ENCODE data around the gene NT5M. TPM values are rescaled to one million over a fixed set of nuclear protein-coding genes. Genes with fewer than 3 reads are reported as not detected.

Gene NT5M
- polyA plus RNA-seq, 2 of the 4 experiments (the other 2 are of a cell fraction) = 5.3 to 5.9 TPM

GRCh38 chr17:17322516-17323510 lies 19.6 kb downstream of the NT5M start:
- H3K4me2 ChIP-seq = no peak overlapping the region
- FAIRE-seq (no peak), ATAC-seq (peak; percentile 37 to 39; a peak in 4 of 6 replicates), DNase-seq (ENCODE audit: low read depth in 1 of 2, low spot score in 1 of 2) (no peak)
- no peak overlapping the region for H3K4me3 ChIP-seq
- POLR2A ChIA-PET = no interaction called here
- no peaks in the 10 kb centered on the region for H3K4me1 ChIP-seq
- WGBS (ENCODE audit: missing lambda C conversion rate) = 91% methylated on average over 21 of the region's 21 CpGs
- CTCF ChIA-PET = interaction anchor here (2.2 kb wide), 1 partner anchor 7 kb away, joined by 6 read pairs; no protein-coding TSS in a partner anchor
- TF ChIP-seq SREBF2 (IDR thresholded peaks at IDR 0.05) (no peak), EHMT2 (IDR thresholded peaks at IDR 0.05; ENCODE audit: low read depth) (no peak), HOXB5 (CRISPR knock-in tag; IDR thresholded peaks at IDR 0.05) (no peak), TP53 (CRISPR knock-in tag; IDR thresholded peaks at IDR 0.05) (no peak), RARB (CRISPR knock-in tag; IDR thresholded peaks at IDR 0.05) (no peak)
- TF ChIP-seq, protein P1, sequence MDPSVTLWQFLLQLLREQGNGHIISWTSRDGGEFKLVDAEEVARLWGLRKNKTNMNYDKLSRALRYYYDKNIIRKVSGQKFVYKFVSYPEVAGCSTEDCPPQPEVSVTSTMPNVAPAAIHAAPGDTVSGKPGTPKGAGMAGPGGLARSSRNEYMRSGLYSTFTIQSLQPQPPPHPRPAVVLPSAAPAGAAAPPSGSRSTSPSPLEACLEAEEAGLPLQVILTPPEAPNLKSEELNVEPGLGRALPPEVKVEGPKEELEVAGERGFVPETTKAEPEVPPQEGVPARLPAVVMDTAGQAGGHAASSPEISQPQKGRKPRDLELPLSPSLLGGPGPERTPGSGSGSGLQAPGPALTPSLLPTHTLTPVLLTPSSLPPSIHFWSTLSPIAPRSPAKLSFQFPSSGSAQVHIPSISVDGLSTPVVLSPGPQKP (IDR thresholded peaks at IDR 0.05; ENCODE audit: low read depth, low read length) = no peak
- H3K27ac ChIP-seq = no peak overlapping the region
- no peaks in the 10 kb centered on the region for H3K9me3 ChIP-seq

DNA sequence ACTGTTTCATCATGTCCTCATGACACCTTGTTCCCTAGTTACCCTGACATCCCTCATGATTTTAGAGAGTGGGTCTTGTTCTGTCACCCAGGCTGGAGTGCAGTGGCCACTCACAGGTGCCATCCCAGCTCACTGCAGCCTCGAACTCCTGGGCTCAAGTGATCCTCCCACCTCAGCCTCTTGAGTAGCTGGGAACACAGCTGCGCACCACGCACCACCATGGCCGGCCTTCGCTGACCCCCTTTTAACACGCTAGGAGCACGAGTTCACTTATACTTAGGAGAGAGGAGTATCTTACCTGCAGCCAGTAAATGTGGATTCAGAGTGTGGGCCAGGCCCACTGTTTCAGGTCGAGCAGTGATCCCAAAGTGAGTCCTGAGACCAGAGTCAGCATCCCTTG lies 21.4 kb downstream of the NT5M start:
- H3K27ac ChIP-seq = no peak overlapping the region
- ChIA-PET POLR2A (no interaction called here), CTCF (interaction anchor here (1.0 to 2.2 kb wide), 3 partner anchors 9 to 12 kb away, joined by 3 to 7 read pairs (median 6); no protein-coding TSS in a partner anchor)
- no peak for FAIRE-seq
- no peak overlapping the region for H3K4me3 ChIP-seq
- H3K9me3 ChIP-seq = no peaks in the 10 kb centered on the region
- TF ChIP-seq HOXB5 (CRISPR knock-in tag; IDR thresholded peaks at IDR 0.05) = no peak
- no peak for TF ChIP-seq TP53 (CRISPR knock-in tag; IDR thresholded peaks at IDR 0.05)
- no peak for TF ChIP-seq SMC3 (IDR thresholded peaks at IDR 0.05)
- no peak for TF ChIP-seq NFE2L2 (conservative IDR thresholded peaks at IDR 0.05; ENCODE audit: low read length)
- no peak for TF ChIP-seq ATOH8 (CRISPR knock-in tag; IDR thresholded peaks at IDR 0.05; ENCODE audit: low read depth)
- TF ChIP-seq, protein P2, sequence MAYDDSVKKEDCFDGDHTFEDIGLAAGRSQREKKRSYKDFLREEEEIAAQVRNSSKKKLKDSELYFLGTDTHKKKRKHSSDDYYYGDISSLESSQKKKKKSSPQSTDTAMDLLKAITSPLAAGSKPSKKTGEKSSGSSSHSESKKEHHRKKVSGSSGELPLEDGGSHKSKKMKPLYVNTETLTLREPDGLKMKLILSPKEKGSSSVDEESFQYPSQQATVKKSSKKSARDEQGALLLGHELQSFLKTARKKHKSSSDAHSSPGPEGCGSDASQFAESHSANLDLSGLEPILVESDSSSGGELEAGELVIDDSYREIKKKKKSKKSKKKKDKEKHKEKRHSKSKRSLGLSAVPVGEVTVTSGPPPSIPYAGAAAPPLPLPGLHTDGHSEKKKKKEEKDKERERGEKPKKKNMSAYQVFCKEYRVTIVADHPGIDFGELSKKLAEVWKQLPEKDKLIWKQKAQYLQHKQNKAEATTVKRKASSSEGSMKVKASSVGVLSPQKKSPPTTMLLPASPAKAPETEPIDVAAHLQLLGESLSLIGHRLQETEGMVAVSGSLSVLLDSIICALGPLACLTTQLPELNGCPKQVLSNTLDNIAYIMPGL (CRISPR knock-in tag; IDR thresholded peaks at IDR 0.05; ENCODE audit: borderline replicate concordance) = no peak
- no peak for TF ChIP-seq ZFP36 (IDR thresholded peaks at IDR 0.05; ENCODE audit: borderline replicate concordance, partially characterized antibody)
- no peak for TF ChIP-seq POLR2A (IDR thresholded peaks at IDR 0.05; ENCODE audit: low read length)
- no peak for TF ChIP-seq RNF2 (IDR thresholded peaks at IDR 0.05; ENCODE audit: borderline replicate concordance, low read depth)
- no peak for TF ChIP-seq KDM1A (IDR thresholded peaks at IDR 0.05; ENCODE audit: low read depth)
- no peak for TF ChIP-seq MAZ (IDR thresholded peaks at IDR 0.05; ENCODE audit: borderline replicate concordance, low read depth, low read length)
- no peak for TF ChIP-seq SREBF2 (IDR thresholded peaks at IDR 0.05)
- no peak for TF ChIP-seq EHF (CRISPR knock-in tag; IDR thresholded peaks at IDR 0.05)
- no peak for TF ChIP-seq HES2 (IDR thresholded peaks at IDR 0.05)
- no peak overlapping the region for H3K4me2 ChIP-seq
- WGBS (ENCODE audit: missing lambda C conversion rate) = 88% methylated on average over 8 of the region's 8 CpGs
- no peak for DNase-seq (ENCODE audit: low read depth in 1 of 2, low spot score in 1 of 2)
- ATAC-seq = no peak
- no peaks in the 10 kb centered on the region for H3K4me1 ChIP-seq

- Histone ChIP-seq H3K4me2 (no peak overlapping the region), H3K9me3 (no peaks in the 10 kb centered on the region), H3K27ac (no peak overlapping the region), H3K4me1 (no peaks in the 10 kb centered on the region), H3K4me3 (no peak overlapping the region)
- ChIA-PET POLR2A (no interaction called here), CTCF (interaction anchor here (1.0 to 2.2 kb wide), 3 partner anchors 10 to 12 kb away, joined by 3 to 7 read pairs (median 6); no protein-coding TSS in a partner anchor)
- no peak for ATAC-seq
- no peak for FAIRE-seq
- DNase-seq (ENCODE audit: low read depth in 1 of 2, low spot score in 1 of 2) = no peak
- 96% methylated on average over 10 of the region's 10 CpGs for WGBS (ENCODE audit: missing lambda C conversion rate)
- TF ChIP-seq SMC3 (IDR thresholded peaks at IDR 0.05) (no peak), FOSL2 (IDR thresholded peaks at IDR 0.05) (no peak), FOSL2 (CRISPR knock-in tag; IDR thresholded peaks at IDR 0.05) (no peak), ATOH8 (CRISPR knock-in tag; IDR thresholded peaks at IDR 0.05; ENCODE audit: low read depth) (no peak), CHD4 (IDR thresholded peaks at IDR 0.05; ENCODE audit: borderline replicate concordance) (no peak)
- TF ChIP-seq, protein P3, sequence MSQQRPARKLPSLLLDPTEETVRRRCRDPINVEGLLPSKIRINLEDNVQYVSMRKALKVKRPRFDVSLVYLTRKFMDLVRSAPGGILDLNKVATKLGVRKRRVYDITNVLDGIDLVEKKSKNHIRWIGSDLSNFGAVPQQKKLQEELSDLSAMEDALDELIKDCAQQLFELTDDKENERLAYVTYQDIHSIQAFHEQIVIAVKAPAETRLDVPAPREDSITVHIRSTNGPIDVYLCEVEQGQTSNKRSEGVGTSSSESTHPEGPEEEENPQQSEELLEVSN (IDR thresholded peaks at IDR 0.05; ENCODE audit: borderline replicate concordance, low read depth) = no peak
- TF ChIP-seq, protein P2 (CRISPR knock-in tag; IDR thresholded peaks at IDR 0.05; ENCODE audit: borderline replicate concordance) = no peak
- TF ChIP-seq, protein P1 (IDR thresholded peaks at IDR 0.05; ENCODE audit: low read depth, low read length) = no peak
Measured at GRCh38 chr17:17325228-17325627, 22.1 kb downstream of the NT5M start.
